Measurements from ENCODE around the gene IFT43. TPM values are rescaled to one million over a fixed set of nuclear protein-coding genes. Genes with fewer than 3 reads are reported as not detected.
A peak's percentile ranks its signal among the peaks of the same experiment; 100 is the strongest.

Gene IFT43
- total and polyA plus RNA-seq, 10 of the 15 experiments (the other 5 are each of a cell fraction or from before 2014, with no cell fraction given): 8.2 to 24.8 (median 14.0) TPM

DNA sequence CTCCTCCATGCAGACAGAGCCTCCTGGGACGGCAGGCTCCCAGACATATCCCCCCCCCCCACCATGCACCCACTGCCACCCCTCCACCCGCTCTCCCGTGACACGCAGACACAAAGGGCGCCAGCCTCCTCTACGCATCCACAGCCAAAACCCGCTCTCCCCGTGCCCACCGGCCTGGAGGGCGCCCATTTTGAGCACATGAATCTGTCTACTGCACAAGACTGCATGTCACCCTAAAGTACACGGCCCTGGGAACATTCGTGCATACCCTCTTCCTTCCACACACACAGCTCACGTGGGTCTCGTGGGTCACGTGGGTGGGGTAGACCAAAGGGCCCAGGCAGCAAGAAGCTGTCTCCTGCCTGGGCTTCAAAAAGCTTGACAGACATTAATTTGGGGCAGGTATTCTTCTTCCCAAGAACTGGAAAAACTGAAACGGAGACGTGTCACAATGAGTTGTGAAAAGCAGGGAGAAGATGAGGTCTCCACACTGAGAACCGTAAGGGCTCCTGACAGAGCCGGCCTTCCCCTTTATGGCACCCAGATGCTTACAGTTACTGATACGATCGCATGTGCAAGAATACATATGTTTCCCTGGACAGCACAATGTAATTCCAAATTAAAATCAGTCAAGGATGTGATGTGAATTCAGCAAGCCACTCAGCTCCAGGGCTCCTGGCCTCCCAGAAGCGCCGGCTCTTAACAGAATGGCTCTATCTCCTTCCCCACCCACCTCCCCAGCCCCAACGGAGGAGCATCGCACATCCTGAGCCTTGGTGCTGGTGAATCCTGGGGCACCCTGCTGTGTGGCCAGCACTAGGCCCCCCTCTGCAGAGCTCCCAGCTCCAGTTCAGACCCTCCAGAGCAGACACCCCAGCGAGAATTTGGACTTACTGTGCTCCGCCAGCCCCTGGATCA is 5.7 kb upstream of the IFT43 start:
- Histone ChIP-seq H3K4me3 (no peak overlapping the region), H4K20me1 (ENCODE audit: control insufficient read depth, insufficient read depth) (no peaks in the 10 kb centered on the region), H3K9me3 (replicated peaks; ENCODE audit: control insufficient read depth, insufficient read depth, low read length) (no peaks in the 10 kb centered on the region), H3K27me3 (replicated peaks in 1 of 2; ENCODE audit: control insufficient read depth in 2 of 2, insufficient read depth in 2 of 2, low read length in 1 of 2) (no peaks in the 10 kb centered on the region; a peak in 1 of 4 replicates), H3K79me2 (ENCODE audit: control insufficient read depth, insufficient read depth, low read length) (no peaks in the 10 kb centered on the region), H3K36me3 (ENCODE audit: control insufficient read depth in 2 of 2, insufficient read depth in 2 of 2, low read length in 1 of 2) (no peaks in the 10 kb centered on the region), H3K4me2 (ENCODE audit: control insufficient read depth, insufficient read depth) (no peak overlapping the region), H3K27ac (ENCODE audit: control insufficient read depth, insufficient read depth) (no peak overlapping the region), H3K4me1 (ENCODE audit: control insufficient read depth, insufficient read depth, low read length) (peaks cover 22% of the 10 kb centered on the region), H3K9ac (ENCODE audit: control insufficient read depth, insufficient read depth, low read length) (no peak overlapping the region), H2AFZ (ENCODE audit: control insufficient read depth, low read depth, low read length) (no peak overlapping the region)
- in situ Hi-C loops (cut with MboI) (loop anchor here (5.0 to 10.0 kb wide), 3 partner anchors 73 to 405 kb away; partner anchors contain the start of gene FLVCR2), intact Hi-C loops (cut with micrococcal nuclease; ENCODE audit: unreplicated experiment) (loop anchor here (5.0 to 10.0 kb wide), 3 partner anchors 173 to 805 kb away; partner anchors contain the start of genes FLVCR2 and TMED10)
- SMC1A ChIA-PET (ENCODE audit: uncharacterized antibody, unreplicated experiment): interaction anchor here (0.8 to 13.7 kb wide), 9 partner anchors 10 to 403 kb away, joined by 3 to 190 read pairs (median 4); no protein-coding TSS in a partner anchor
- CTCF ChIA-PET: interaction anchor here (1.0 to 15.4 kb wide), 12 partner anchors 9 to 403 kb away, joined by 3 to 390 read pairs (median 8); no protein-coding TSS in a partner anchor
- POLR2A ChIA-PET: interaction anchor here (0.7 to 1.5 kb wide), 3 partner anchors 20 to 73 kb away, joined by 3 to 5 read pairs (median 3); no protein-coding TSS in a partner anchor
- WGBS (ENCODE audit: insufficient coverage, insufficient replicate concordance, low lambda C conversion rate, missing lambda C conversion rate): 84% methylated on average over 24 of the region's 27 CpGs
- FAIRE-seq (no peak), DNase-seq (ENCODE audit: low read depth, low spot score) (no peak), ATAC-seq (no peak)
- no TSS peak for BruUV-seq (replicated peaks)
- no peak for TF ChIP-seq MXI1 (IDR thresholded peaks at IDR 0.05; ENCODE audit: low read depth, low read length)
- no peak for TF ChIP-seq ESRRA (IDR thresholded peaks at IDR 0.05; ENCODE audit: low read length)
- peak; percentile 28; the same call in 1 of the 2 replicates for TF ChIP-seq RAD51 (IDR thresholded peaks at IDR 0.05)
- RAD21 ChIA-PET (ENCODE audit: unreplicated experiment): interaction anchor here (0.8 to 11.1 kb wide), 7 partner anchors 10 to 403 kb away, joined by 3 to 179 read pairs (median 4); no protein-coding TSS in a partner anchor

DNA sequence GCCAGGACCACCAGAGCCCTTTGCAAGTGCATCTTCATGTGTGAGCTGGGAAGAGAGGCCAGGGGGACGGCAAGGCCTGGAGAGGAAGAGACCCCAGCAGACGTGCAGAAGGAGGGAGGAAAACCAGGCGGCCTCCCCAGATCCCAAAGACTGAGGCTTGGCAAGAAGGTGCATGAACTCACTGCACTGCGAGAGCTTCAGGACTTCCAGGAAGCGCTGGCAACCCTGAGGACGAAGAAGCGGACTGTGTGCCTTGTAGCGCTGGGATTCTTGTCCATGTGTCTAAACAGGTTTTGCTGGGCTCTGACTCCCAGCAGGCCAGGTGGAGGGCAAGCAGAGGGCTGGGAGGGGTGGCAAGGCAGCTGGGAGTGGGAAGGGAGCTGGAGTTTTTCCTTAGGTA is 4.7 kb upstream of the IFT43 start:
- ATAC-seq (no peak), DNase-seq (ENCODE audit: low read depth, low spot score) (no peak), FAIRE-seq (no peak)
- Histone ChIP-seq H3K9me3 (replicated peaks; ENCODE audit: control insufficient read depth, insufficient read depth, low read length) (no peaks in the 10 kb centered on the region), H4K20me1 (ENCODE audit: control insufficient read depth, insufficient read depth) (no peaks in the 10 kb centered on the region), H2AFZ (ENCODE audit: control insufficient read depth, low read depth, low read length) (no peak overlapping the region), H3K4me1 (ENCODE audit: control insufficient read depth, insufficient read depth, low read length) (peaks cover 22% of the 10 kb centered on the region), H3K9ac (ENCODE audit: control insufficient read depth, insufficient read depth, low read length) (no peak overlapping the region), H3K79me2 (ENCODE audit: control insufficient read depth, insufficient read depth, low read length) (no peaks in the 10 kb centered on the region), H3K4me3 (no peak overlapping the region), H3K36me3 (ENCODE audit: control insufficient read depth in 2 of 2, insufficient read depth in 2 of 2, low read length in 1 of 2) (no peaks in the 10 kb centered on the region), H3K4me2 (ENCODE audit: control insufficient read depth, insufficient read depth) (0 out of 2 replicates have a peak overlapping the region, but pooled peaks have one; percentile 13), H3K27me3 (replicated peaks in 1 of 2; ENCODE audit: control insufficient read depth in 2 of 2, insufficient read depth in 2 of 2, low read length in 1 of 2) (no peaks in the 10 kb centered on the region; a peak in 1 of 4 replicates), H3K27ac (ENCODE audit: control insufficient read depth, insufficient read depth) (no peak overlapping the region)
- ChIA-PET SMC1A (ENCODE audit: uncharacterized antibody, unreplicated experiment) (interaction anchor here (1.2 to 13.7 kb wide), 5 partner anchors 14 to 271 kb away, joined by 3 to 190 read pairs (median 5); no protein-coding TSS in a partner anchor), CTCF (interaction anchor here (0.7 to 15.4 kb wide), 11 partner anchors 10 to 403 kb away, joined by 3 to 390 read pairs (median 20); partner anchors contain the start of gene FLVCR2), POLR2A (interaction anchor here (1.5 kb wide), 1 partner anchor 20 kb away, joined by 3 read pairs; no protein-coding TSS in a partner anchor), RAD21 (ENCODE audit: unreplicated experiment) (interaction anchor here (1.1 to 11.1 kb wide), 5 partner anchors 9 to 404 kb away, joined by 3 to 179 read pairs (median 5); partner anchors contain the start of genes ERG28 and TTLL5)
- in situ Hi-C loops (cut with MboI) (loop anchor here (5.0 to 10.0 kb wide), 3 partner anchors 74 to 406 kb away; partner anchors contain the start of gene FLVCR2), intact Hi-C loops (cut with micrococcal nuclease; ENCODE audit: unreplicated experiment) (loop anchor here (5.0 to 10.0 kb wide), 2 partner anchors 174 to 406 kb away; partner anchors contain the start of gene FLVCR2)
- WGBS (ENCODE audit: insufficient coverage, insufficient replicate concordance, low lambda C conversion rate, missing lambda C conversion rate): 92% methylated on average over 8 of the region's 8 CpGs
- no TSS peak for BruUV-seq (replicated peaks)
- TF ChIP-seq GATAD2B (conservative IDR thresholded peaks at IDR 0.05; ENCODE audit: low read depth): no peak
- TF ChIP-seq SMAD5 (IDR thresholded peaks at IDR 0.05; ENCODE audit: low read depth): no peak
- no peak for TF ChIP-seq HDGF (IDR thresholded peaks at IDR 0.05)
- TF ChIP-seq IKZF1 (conservative IDR thresholded peaks at IDR 0.05): no peak
- no peak for TF ChIP-seq IKZF2 (IDR thresholded peaks at IDR 0.05)
- TF ChIP-seq RELA (IDR thresholded peaks at IDR 0.05; ENCODE audit: borderline replicate concordance, partially characterized antibody): no peak
- no peak for TF ChIP-seq NFYA (IDR thresholded peaks at IDR 0.05; ENCODE audit: borderline replicate concordance, low read depth, low read length)
- no peak for TF ChIP-seq CBX3 (IDR thresholded peaks at IDR 0.05; ENCODE audit: borderline replicate concordance, low read depth)
- TF ChIP-seq, protein P1, sequence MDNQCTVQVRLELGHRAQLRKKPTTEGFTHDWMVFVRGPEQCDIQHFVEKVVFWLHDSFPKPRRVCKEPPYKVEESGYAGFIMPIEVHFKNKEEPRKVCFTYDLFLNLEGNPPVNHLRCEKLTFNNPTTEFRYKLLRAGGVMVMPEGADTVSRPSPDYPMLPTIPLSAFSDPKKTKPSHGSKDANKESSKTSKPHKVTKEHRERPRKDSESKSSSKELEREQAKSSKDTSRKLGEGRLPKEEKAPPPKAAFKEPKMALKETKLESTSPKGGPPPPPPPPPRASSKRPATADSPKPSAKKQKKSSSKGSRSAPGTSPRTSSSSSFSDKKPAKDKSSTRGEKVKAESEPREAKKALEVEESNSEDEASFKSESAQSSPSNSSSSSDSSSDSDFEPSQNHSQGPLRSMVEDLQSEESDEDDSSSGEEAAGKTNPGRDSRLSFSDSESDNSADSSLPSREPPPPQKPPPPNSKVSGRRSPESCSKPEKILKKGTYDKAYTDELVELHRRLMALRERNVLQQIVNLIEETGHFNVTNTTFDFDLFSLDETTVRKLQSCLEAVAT (IDR thresholded peaks at IDR 0.05): no peak
